H9 (cell line): ENCODE data around the gene UCMA. TPM values are rescaled to one million over a fixed set of nuclear protein-coding genes. Genes with fewer than 3 reads are reported as not detected.

Experiments
- DNase-seq: peaks from one replicate; pipeline ENCODE4 v3.0.0-alpha.2; 2017
- H2AFZ ChIP-seq: one replicate; pipeline ENCODE4 v1.6.1; 2013; ENCODE audit warnings: mild to moderate bottlenecking, low read length, control low read depth, moderate library complexity
- H2AK5ac ChIP-seq: 2 replicates; pipeline ENCODE4 v1.6.1; 2013; ENCODE audit warnings: low read length, control low read depth, mixed read lengths; ENCODE audit not compliant: insufficient read length
- H2BK120ac ChIP-seq: one replicate; pipeline ENCODE4 v1.6.1; 2013; ENCODE audit warnings: low read depth, mild to moderate bottlenecking, low read length, control low read depth, inconsistent platforms; ENCODE audit not compliant: poor library complexity, severe bottlenecking
- H2BK12ac ChIP-seq: 2 replicates; pipeline ENCODE4 v1.6.1; 2013; ENCODE audit warnings: low read length, control low read depth, mixed read lengths, low read depth; ENCODE audit not compliant: insufficient read length
- H2BK15ac ChIP-seq: 2 replicates; pipeline ENCODE4 v1.6.1; 2013; ENCODE audit warnings: low read depth, low read length, control low read depth
- H2BK20ac ChIP-seq: one replicate; pipeline ENCODE4 v1.6.1; 2013; ENCODE audit warnings: low read depth, mild to moderate bottlenecking, low read length, control low read depth, inconsistent platforms; ENCODE audit not compliant: poor library complexity, severe bottlenecking
- H2BK5ac ChIP-seq: 2 replicates; pipeline ENCODE4 v1.6.1; 2013; ENCODE audit warnings: low read length, control low read depth, mixed read lengths; ENCODE audit not compliant: insufficient read length
- H3K14ac ChIP-seq: 2 replicates; pipeline ENCODE4 v1.6.1; 2013; ENCODE audit warnings: low read length, control low read depth; ENCODE audit not compliant: insufficient read depth
- H3K18ac ChIP-seq: 2 replicates; pipeline ENCODE4 v1.6.1; 2013; ENCODE audit warnings: low read depth, mild to moderate bottlenecking, mixed read lengths, low read length, control low read depth; ENCODE audit not compliant: insufficient read length
- H3K23ac ChIP-seq: 2 replicates; pipeline ENCODE4 v1.6.1; 2013; ENCODE audit warnings: low read length, control low read depth, mixed read lengths, low read depth; ENCODE audit not compliant: insufficient read length
- H3K23me2 ChIP-seq: 2 replicates; pipeline ENCODE4 v1.6.1; 2013; ENCODE audit warnings: low read depth, mild to moderate bottlenecking, mixed read lengths, low read length, control low read depth; ENCODE audit not compliant: insufficient read length, poor library complexity, severe bottlenecking
- H3K27ac ChIP-seq: 2 replicates; pipeline ENCODE4 v1.5.1; 2013; ENCODE audit warnings: low read length, control low read depth, mixed read lengths, low read depth; ENCODE audit not compliant: insufficient read length
- H3K27me3 ChIP-seq: 2 replicates; pipeline ENCODE4 v1.6.1; 2013; ENCODE audit warnings: low read length, control low read depth, inconsistent platforms; ENCODE audit not compliant: insufficient read depth
- H3K4ac ChIP-seq: 2 replicates; pipeline ENCODE4 v1.6.1; 2013; ENCODE audit warnings: low read depth, mild to moderate bottlenecking, control low read depth, inconsistent platforms, low read length, moderate library complexity
- H3K4me1 ChIP-seq: 2 replicates; pipeline ENCODE4 v1.6.1; 2013; ENCODE audit warnings: low read length, control low read depth, inconsistent platforms; ENCODE audit not compliant: insufficient read depth
- H3K4me2 ChIP-seq: 2 replicates; pipeline ENCODE4 v1.6.1; 2013; ENCODE audit warnings: low read length, control low read depth, mixed read lengths; ENCODE audit not compliant: insufficient read length, insufficient read depth
- H3K56ac ChIP-seq: 2 replicates; pipeline ENCODE4 v1.6.1; 2013; ENCODE audit warnings: low read depth, mild to moderate bottlenecking, mixed read lengths, low read length, control low read depth; ENCODE audit not compliant: insufficient read length
- H3K79me1 ChIP-seq: 2 replicates; pipeline ENCODE4 v1.6.1; 2013; ENCODE audit warnings: low read depth, mild to moderate bottlenecking, moderate library complexity, low read length, control low read depth, inconsistent platforms; ENCODE audit not compliant: insufficient read depth, poor library complexity, severe bottlenecking
- H3K79me2 ChIP-seq: 2 replicates; pipeline ENCODE4 v1.6.1; 2013; ENCODE audit warnings: low read length, control low read depth, inconsistent platforms; ENCODE audit not compliant: insufficient read depth
- H3K9ac ChIP-seq: 2 replicates; pipeline ENCODE4 v1.6.1; 2013; ENCODE audit warnings: low read length, control low read depth, mixed read lengths; ENCODE audit not compliant: insufficient read length; ENCODE audit errors: extremely low read depth
- H3K9me3 ChIP-seq: one replicate; pipeline ENCODE4 v1.6.1; 2013; ENCODE audit warnings: low read depth, low read length, inconsistent platforms; ENCODE audit not compliant: control insufficient read depth
- H3T11ph ChIP-seq: one replicate; pipeline ENCODE4 v1.6.1; 2013; ENCODE audit warnings: mild to moderate bottlenecking, low read length, control low read depth, inconsistent platforms
- H4K20me1 ChIP-seq: one replicate; pipeline ENCODE4 v1.6.1; 2013; ENCODE audit not compliant: control insufficient read depth, insufficient read length, insufficient read depth
- H4K5ac ChIP-seq: 2 replicates; pipeline ENCODE4 v1.6.1; 2013; ENCODE audit warnings: low read depth, mild to moderate bottlenecking, mixed read lengths, low read length, control low read depth; ENCODE audit not compliant: insufficient read length
- H4K8ac ChIP-seq: replicated peaks from 2 replicates; pipeline ENCODE4 v1.6.1; 2013; ENCODE audit warnings: low read length, control low read depth, mixed read lengths, low read depth; ENCODE audit not compliant: insufficient read length
- H4K91ac ChIP-seq: 2 replicates; pipeline ENCODE4 v1.6.1; 2013; ENCODE audit warnings: low read depth, mild to moderate bottlenecking, moderate library complexity, mixed read lengths, low read length, control low read depth; ENCODE audit not compliant: insufficient read length
- H3K27ac Mint-ChIP-seq, 3 experiments: 2 replicates in 2 of 3; 3 replicates in 1 of 3; pipeline ENCODE4 v1.8.0; 2020 to 2021; ENCODE audit warnings: mixed read lengths in 3 of 3, mild to moderate bottlenecking in 1 of 3, moderate library complexity in 1 of 3
- H3K27me3 Mint-ChIP-seq: 2 replicates; pipeline ENCODE4 v1.8.0; 2021; ENCODE audit warnings: low read depth, mild to moderate bottlenecking, moderate library complexity, mixed read lengths
- H3K36me3 Mint-ChIP-seq, 3 experiments: 2 replicates in 2 of 3; 3 replicates in 1 of 3; pipeline ENCODE4 v1.8.0; 2020 to 2021; ENCODE audit warnings: low read depth in 3 of 3, mixed read lengths in 3 of 3; ENCODE audit not compliant: insufficient read depth in 1 of 3
- H3K4me1 Mint-ChIP-seq, 2 experiments: 2 replicates each; pipeline ENCODE4 v1.8.0; 2020; ENCODE audit warnings: mixed read lengths in 2 of 2
- H3K4me3 Mint-ChIP-seq, 2 experiments: 2 replicates in 1 of 2; 3 replicates in 1 of 2; pipeline ENCODE4 v1.8.0; 2020 to 2021; ENCODE audit warnings: mild to moderate bottlenecking in 2 of 2, mixed read lengths in 2 of 2, moderate library complexity in 1 of 2
- H3K9me3 Mint-ChIP-seq, 2 experiments: 2 replicates in 1 of 2; 3 replicates in 1 of 2; pipeline ENCODE4 v1.8.0; 2020; ENCODE audit warnings: mild to moderate bottlenecking in 2 of 2, mixed read lengths in 2 of 2, moderate library complexity in 1 of 2
- CTCF ChIP-seq: fragments of 200-600 bp; sonication (generic); conservative IDR thresholded peaks from 3 replicates; pipeline ENCODE4 v1.8.0; 2021; ENCODE audit warnings: antibody characterized with exemption, mild to moderate bottlenecking
- WGBS: extraction: QIAGEN DNeasy Blood & Tissue Kit; methylation state at CpG from one replicate; pipeline ENCODE4 v1.1.7; 2013; ENCODE audit warnings: missing lambda C conversion rate, low lambda C conversion rate, mixed read lengths; ENCODE audit not compliant: insufficient read length; ENCODE audit errors: extremely low coverage; 5-methylcytosine and 5-hydroxymethylcytosine counted together
- total RNA-seq: library from RNA; stranded (reverse); gene quantifications from 2 replicates; pipeline ENCODE4 v1.2.1, GENCODE V29; 2021

Gene UCMA
- total RNA-seq, 1 experiment from 2014 or later = not detected

- no peak overlapping the region for H2BK20ac ChIP-seq
- H3K79me2 ChIP-seq = no peaks in the 10 kb centered on the region
- no peak overlapping the region for H4K8ac ChIP-seq
- no peak overlapping the region for H3K14ac ChIP-seq
- no peak overlapping the region for H2BK120ac ChIP-seq
- no peaks in the 10 kb centered on the region for H3K4me1 ChIP-seq
- H3K27ac Mint-ChIP-seq = no peak overlapping the region
- H3K4me3 Mint-ChIP-seq = no peak overlapping the region
- H3K79me1 ChIP-seq = no peaks in the 10 kb centered on the region
- H3T11ph ChIP-seq = no peak overlapping the region
- peaks cover 0 to 6% (median 6%) of the 10 kb centered on the region in 3 experiments; a peak in 4 of 7 replicates for H3K36me3 Mint-ChIP-seq
- no peaks in the 10 kb centered on the region for H4K20me1 ChIP-seq
- no peak overlapping the region for H2BK15ac ChIP-seq
- H2AFZ ChIP-seq = no peak overlapping the region
- no peak overlapping the region for H2BK5ac ChIP-seq
- no peak overlapping the region for H4K91ac ChIP-seq
- H3K9ac ChIP-seq = no peak overlapping the region
- no peak for DNase-seq
- H2BK12ac ChIP-seq = no peak overlapping the region
- H3K4me1 Mint-ChIP-seq = peaks cover 3 to 4% of the 10 kb centered on the region in 2 experiments; a peak in 1 of 4 replicates
- no peaks in the 10 kb centered on the region for H3K27me3 ChIP-seq
- no peak overlapping the region for H3K18ac ChIP-seq
- TF ChIP-seq CTCF = no peak
- no peak overlapping the region for H3K56ac ChIP-seq
- H3K9me3 ChIP-seq = no peaks in the 10 kb centered on the region
- no peak overlapping the region for H2AK5ac ChIP-seq
- peaks cover 3% of the 10 kb centered on the region for H3K27me3 Mint-ChIP-seq
- H3K23me2 ChIP-seq = no peaks in the 10 kb centered on the region
- no peak overlapping the region for H3K23ac ChIP-seq
- H3K4me2 ChIP-seq = no peak overlapping the region
- peaks cover 7 to 16% of the 10 kb centered on the region in 2 experiments; a peak in 4 of 5 replicates for H3K9me3 Mint-ChIP-seq
- no peak overlapping the region for H3K27ac ChIP-seq
- no CpG with 5 or more reads among the region's 5 CpGs for WGBS
- H3K4ac ChIP-seq = no peak overlapping the region
- no peak overlapping the region for H4K5ac ChIP-seq
Measured at GRCh38 chr10:13257621-13258140, 23.5 kb upstream of the UCMA start.
